NCI-H510A (cell line): ENCODE results near the gene ARHGEF38.

Experiments used
- DNase-seq: peaks from one replicate; lab custom pipeline; 2025; lab: John Stamatoyannopoulos, UW

The ARHGEF38 gene

GRCh38 chr4:105551965-105552746 is at the start of gene ARHGEF38:
ARHGEF38 (plus strand) TSS chr4:105552620; CDS start chr4:105552766, 146 bp downstream.
- peak; percentile 54 for DNase-seq

GRCh38 chr4:105503484-105503883 is 48.9 kb upstream of the ARHGEF38 start:
- DNase-seq: no peak

DNA sequence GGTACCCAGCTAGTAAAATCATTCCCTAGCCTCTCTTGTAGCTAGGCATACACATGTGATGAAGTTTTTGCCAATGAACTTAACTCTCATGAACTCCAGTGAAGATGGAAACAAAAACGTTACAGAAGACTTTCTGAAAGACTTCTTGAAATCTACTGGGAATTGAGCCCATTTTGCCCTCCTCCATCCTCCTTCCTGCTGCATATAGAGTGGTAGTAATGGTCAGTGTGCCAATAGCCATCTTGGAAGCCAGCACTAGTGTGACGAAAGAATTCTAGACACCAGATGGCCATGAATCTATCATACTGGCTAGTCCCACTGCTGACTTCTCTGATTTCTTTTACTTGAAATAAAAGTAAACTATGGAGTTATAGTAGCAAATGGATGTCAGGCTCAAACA is 47.7 kb upstream of the ARHGEF38 start:
- no peak for DNase-seq

- DNase-seq: no peak
Measured at GRCh38 chr4:105509291-105509690, 43.1 kb upstream of the ARHGEF38 start.

DNA sequence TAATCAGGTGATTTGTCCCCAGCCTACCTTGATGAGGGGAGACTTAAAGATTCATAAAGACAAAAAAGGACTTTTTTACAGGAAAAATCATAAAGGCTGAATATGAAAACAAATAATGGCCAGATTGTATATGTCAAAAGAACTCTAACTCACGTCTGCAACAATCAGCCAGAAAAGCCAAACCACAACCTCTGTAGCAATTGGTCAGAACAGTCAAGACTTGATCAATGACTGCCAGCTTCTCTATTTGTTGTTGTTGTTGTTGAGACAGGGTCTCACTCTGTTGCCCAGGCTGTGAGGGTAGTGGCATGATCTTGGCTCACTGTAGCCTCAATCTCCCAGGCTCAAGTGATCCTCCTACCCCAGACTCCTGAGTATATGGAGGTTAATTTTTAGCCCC is 42.7 kb upstream of the ARHGEF38 start:
- no peak for DNase-seq

- no peak for DNase-seq
Measured at GRCh38 chr4:105510245-105510644, 42.2 kb upstream of the ARHGEF38 start.

DNA sequence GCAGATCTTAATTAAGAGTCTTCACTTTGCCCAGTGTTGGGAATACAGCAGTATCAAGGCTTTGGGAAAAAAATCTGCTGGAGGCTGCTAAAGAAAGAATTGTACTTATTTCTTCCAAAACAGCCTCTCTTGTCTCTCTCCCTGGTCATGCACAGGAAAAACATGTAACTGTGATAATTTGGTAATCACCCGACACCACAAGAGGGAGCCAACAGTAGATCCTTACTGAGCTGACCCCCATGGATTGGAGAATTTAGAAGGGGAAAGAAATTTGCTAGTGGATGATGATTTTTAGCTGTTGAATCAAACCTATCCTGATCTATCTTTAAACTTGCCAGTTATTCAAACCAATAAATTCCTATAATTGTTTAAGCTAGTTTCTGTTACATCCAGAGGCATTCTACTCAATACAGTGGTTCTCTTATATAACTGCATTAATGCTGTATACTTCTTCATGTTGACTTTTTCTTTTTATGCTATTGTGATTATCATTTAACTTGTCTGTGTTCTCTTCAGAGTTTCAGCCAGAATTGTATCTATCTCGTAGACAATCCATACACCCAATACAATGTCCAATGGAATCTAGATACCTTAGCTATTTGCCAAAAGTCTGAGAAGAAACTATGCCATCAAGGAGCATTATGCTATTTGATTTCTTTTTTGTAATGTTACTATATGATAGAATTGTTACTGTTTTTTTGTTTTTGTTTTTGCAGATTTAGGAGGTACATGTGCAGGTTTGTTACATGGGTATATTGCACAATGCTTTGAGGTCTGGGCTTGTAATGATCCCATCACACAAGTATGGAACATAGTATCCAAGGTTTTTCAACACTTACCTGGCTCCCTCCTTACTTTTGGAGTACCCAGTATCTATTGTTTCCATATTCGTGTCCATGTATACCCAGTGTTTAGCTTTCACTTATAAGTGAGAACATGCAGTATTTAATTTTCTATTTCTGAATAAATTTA is 31.3 kb upstream of the ARHGEF38 start:
- DNase-seq: no peak

- no peak for DNase-seq
Measured at GRCh38 chr4:105526656-105527055, 25.8 kb upstream of the ARHGEF38 start.

- DNase-seq: no peak
Measured at GRCh38 chr4:105527081-105527480, 25.3 kb upstream of the ARHGEF38 start.

DNA sequence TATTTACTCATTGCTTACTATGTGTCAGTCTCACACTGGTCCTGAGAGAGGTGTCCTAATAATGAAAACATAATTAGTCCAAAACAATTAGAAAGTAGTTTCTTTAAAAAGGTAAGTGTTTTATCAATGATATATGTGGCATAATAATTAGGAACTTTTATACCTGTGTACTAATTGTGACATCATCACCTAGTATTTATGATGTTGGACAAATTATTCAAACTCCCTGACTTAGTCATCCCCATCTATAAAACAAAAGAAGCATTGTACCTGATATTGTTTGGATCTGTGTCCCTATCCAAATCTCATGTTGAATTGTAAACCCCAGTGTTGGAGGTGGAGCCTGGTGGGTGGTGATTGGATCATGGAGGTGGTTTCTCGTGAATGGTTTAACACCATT is 15.8 kb upstream of the ARHGEF38 start:
- no peak for DNase-seq

DNA sequence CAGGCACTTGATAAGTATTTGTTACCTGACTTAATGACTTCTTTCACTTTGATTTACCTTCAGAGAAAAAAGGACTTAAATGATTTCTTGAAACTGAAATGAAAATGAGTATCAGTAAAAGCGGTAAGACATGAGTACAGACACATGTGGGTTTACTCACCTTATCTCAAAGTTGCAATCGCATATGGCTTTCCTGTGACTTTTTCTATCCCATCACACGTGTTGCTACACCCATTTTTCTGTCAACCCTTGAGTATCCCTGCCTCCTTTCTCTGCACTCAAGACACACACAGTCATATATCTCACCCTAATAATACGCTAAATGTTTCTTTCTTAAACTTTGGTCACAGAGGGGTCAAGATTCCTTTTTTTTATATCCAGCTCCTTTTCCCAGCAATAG is 11.0 kb upstream of the ARHGEF38 start:
- DNase-seq: no peak

GRCh38 chr4:105542039-105542438 is 10.4 kb upstream of the ARHGEF38 start:
- no peak for DNase-seq

DNA sequence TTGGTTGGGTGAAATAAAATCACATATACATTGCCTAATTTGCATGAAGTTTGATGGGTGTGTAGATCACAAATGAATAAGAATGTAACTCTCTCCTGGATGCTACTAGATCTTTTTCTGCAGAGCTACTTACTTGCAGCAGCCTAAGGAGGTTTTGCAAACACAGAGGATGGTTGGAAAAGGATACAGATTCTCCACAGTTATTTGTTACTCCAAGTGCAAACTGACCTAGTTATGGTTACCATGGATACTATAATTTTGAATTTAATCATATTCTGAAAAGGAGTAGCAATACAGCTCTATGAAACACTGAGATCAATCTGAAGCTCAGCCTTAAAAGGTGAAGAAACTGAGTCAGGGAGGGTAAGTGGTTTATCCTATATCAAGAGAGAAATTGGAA is 9.1 kb upstream of the ARHGEF38 start:
- DNase-seq: no peak

- no peak for DNase-seq
Measured at GRCh38 chr4:105543881-105544280, 8.5 kb upstream of the ARHGEF38 start.

- DNase-seq: no peak
Measured at GRCh38 chr4:105544520-105545286, 7.7 kb upstream of the ARHGEF38 start.

GRCh38 chr4:105546086-105546485 is 6.3 kb upstream of the ARHGEF38 start:
- no peak for DNase-seq

- no peak for DNase-seq
Measured at GRCh38 chr4:105547769-105548168, 4.7 kb upstream of the ARHGEF38 start.

GRCh38 chr4:105548483-105548882 is 3.9 kb upstream of the ARHGEF38 start:
- DNase-seq: no peak

DNA sequence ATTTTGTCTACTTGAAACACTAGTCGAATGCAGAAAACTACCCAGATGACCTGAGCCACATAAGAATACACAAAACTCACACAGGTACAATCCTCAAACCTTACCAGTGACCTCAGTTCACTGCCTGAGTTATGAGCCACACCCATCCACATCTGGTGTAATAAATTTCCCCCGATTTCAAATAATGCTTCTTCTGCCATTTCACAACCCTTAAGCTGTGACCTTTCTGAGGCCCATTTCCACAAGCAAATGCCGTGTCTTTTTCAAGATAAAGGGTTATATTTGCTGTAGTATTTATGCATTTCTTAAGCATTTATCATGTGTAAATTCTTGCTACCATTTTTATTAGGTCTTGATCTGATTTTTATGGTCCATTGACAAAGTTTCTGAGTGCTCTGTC is 1.8 kb upstream of the ARHGEF38 start:
- no peak for DNase-seq

DNA sequence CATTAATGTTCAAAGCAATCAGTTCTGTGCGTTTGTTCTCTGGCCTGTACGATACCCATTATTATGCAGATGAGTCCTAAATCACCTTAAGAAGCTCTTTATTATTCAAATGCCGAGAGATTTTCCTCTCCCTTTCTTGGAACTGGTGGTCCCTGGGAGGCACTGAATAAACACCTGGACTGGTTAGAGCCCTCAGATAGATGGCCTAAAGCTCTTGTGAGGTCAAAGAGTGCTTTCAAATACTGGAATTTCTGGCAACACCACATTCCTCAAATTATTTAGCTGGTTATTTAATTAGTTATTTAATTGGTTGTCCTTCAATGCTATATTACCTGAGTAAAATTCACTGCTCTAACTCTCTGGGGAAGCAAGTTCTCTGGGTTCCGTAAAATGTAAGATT is 3.0 kb downstream of the ARHGEF38 start:
- DNase-seq: no peak

DNA sequence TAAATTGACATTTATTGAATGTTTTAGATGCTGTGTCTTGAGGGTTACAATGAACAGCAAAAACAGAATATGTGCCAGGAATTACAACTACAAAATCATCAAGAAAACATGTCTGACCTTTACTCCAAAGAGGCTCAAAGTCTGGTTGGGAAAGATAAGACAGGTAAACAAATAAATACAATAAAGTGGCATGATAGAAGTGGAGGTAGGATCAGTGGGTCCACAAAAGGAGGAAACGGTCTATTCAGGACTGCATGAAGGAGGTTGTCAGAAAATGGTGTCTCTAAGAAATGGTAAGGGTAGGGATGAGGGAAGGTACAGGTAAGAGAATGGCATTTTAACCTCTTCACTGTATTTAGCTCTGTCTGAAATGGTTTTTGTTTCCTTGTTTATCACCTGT is 3.8 kb downstream of the ARHGEF38 start:
- DNase-seq: no peak

DNA sequence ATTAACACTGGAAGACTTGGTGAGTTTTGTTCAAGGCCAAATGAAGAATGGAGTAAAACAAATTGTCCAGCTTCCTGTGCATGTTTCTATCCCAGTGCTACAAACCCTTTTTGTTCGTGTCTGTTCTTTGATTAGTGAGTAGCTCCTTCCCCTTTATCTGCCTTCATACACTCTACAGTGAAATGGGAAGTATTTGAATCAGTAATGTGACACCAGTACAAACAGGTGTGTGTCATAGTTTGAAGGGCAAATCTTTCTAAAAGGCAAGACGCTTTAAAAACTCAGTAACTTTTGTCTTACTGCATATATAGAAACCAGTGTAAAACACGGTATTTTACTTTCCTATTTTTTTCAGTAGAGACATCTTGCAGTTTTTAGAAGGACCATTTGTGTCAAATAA is 5.9 kb downstream of the ARHGEF38 start:
- no peak for DNase-seq
